ENCODE data around the gene LYPD5.
"Not testable (repeated sequence)": the region's sequence is repeated elsewhere in the genome, so short reads cannot be mapped to it uniquely, and the experiment has no call there.

Gene LYPD5

GRCh38 chr19:43809762-43810696, 7.8 kb upstream of the LYPD5 start:
- H3K4me1 Mint-ChIP-seq, result no peaks in the 10 kb centered on the region
- no peaks in the 10 kb centered on the region for H3K9me3 Mint-ChIP-seq
- H3K4me3 Mint-ChIP-seq, result no peak overlapping the region
- no peak overlapping the region for H3K27ac Mint-ChIP-seq
- peak; percentile 35 to 36 (median 35) for TF ChIP-seq CTCF (IDR thresholded peaks at IDR 0.05; ENCODE audit: unreplicated experiment in 3 of 3)
- peaks cover 33% of the 10 kb centered on the region for H3K27me3 Mint-ChIP-seq (ENCODE audit: low read depth)
- H3K36me3 Mint-ChIP-seq (ENCODE audit: low read depth), result no peaks in the 10 kb centered on the region

GRCh38 chr19:43807651-43808050, 5.4 kb upstream of the LYPD5 start:
- peaks cover 21% of the 10 kb centered on the region for H3K27me3 Mint-ChIP-seq (ENCODE audit: low read depth)
- no peaks in the 10 kb centered on the region for H3K9me3 Mint-ChIP-seq
- no peaks in the 10 kb centered on the region for H3K36me3 Mint-ChIP-seq (ENCODE audit: low read depth)

GRCh38 chr19:43806848-43807247, 4.6 kb upstream of the LYPD5 start:
- Mint-ChIP-seq H3K4me1 (no peaks in the 10 kb centered on the region), H3K27me3 (ENCODE audit: low read depth) (peaks cover 23% of the 10 kb centered on the region), H3K27ac (no peak overlapping the region), H3K4me3 (no peak overlapping the region), H3K36me3 (ENCODE audit: low read depth) (no peaks in the 10 kb centered on the region), H3K9me3 (no peaks in the 10 kb centered on the region)
- TF ChIP-seq CTCF (IDR thresholded peaks at IDR 0.05; ENCODE audit: unreplicated experiment in 3 of 3), result no peak

More at GRCh38 chr19:43807651-43808050, 5.4 kb upstream of the LYPD5 start:
- Mint-ChIP-seq H3K4me1 (no peaks in the 10 kb centered on the region), H3K4me3 (no peak overlapping the region), H3K27ac (no peak overlapping the region)
- TF ChIP-seq CTCF (IDR thresholded peaks at IDR 0.05; ENCODE audit: unreplicated experiment in 3 of 3), result no peak

GRCh38 chr19:43806401-43806800, 4.2 kb upstream of the LYPD5 start:
- H3K36me3 Mint-ChIP-seq (ENCODE audit: low read depth); H3K9me3 Mint-ChIP-seq; H3K27ac Mint-ChIP-seq; H3K4me3 Mint-ChIP-seq; H3K4me1 Mint-ChIP-seq: not testable (repeated sequence)
- H3K27me3 Mint-ChIP-seq (ENCODE audit: low read depth), result peaks cover 24% of the 10 kb centered on the region

GRCh38 chr19:43804432-43804831, 2.2 kb upstream of the LYPD5 start:
- H3K27ac Mint-ChIP-seq, result no peak overlapping the region
- H3K4me3 Mint-ChIP-seq, result no peak overlapping the region
- H3K4me1 Mint-ChIP-seq, result no peaks in the 10 kb centered on the region
- no peak for TF ChIP-seq CTCF (IDR thresholded peaks at IDR 0.05; ENCODE audit: unreplicated experiment in 3 of 3)
- H3K36me3 Mint-ChIP-seq (ENCODE audit: low read depth), result no peaks in the 10 kb centered on the region
- no peaks in the 10 kb centered on the region for H3K9me3 Mint-ChIP-seq
- peaks cover 41% of the 10 kb centered on the region for H3K27me3 Mint-ChIP-seq (ENCODE audit: low read depth)

- no peak for TF ChIP-seq CTCF (IDR thresholded peaks at IDR 0.05; ENCODE audit: unreplicated experiment in 3 of 3)
- no peaks in the 10 kb centered on the region for H3K36me3 Mint-ChIP-seq (ENCODE audit: low read depth)
- peaks cover 86% of the 10 kb centered on the region for H3K27me3 Mint-ChIP-seq (ENCODE audit: low read depth)
- H3K9me3 Mint-ChIP-seq, result no peaks in the 10 kb centered on the region
- H3K4me1 Mint-ChIP-seq, result no peaks in the 10 kb centered on the region
- peak overlapping the region; percentile 30 to 75 (median 74) for H3K4me3 Mint-ChIP-seq
- H3K27ac Mint-ChIP-seq, result no peak overlapping the region
Observed at GRCh38 chr19:43799502-43800142, 2.6 kb downstream of the LYPD5 start.
